IPS-15b (cell line): ENCODE measurements around the gene ROCK2.
"Not testable (repeated sequence)": the region's sequence is repeated elsewhere in the genome, so short reads cannot be mapped to it uniquely, and the experiment has no call there.

Experiments used
- H3K27me3 ChIP-seq: one replicate; pipeline ENCODE4 v1.6.1; 2013; ENCODE audit warnings: low read length; ENCODE audit not compliant: control insufficient read depth, insufficient read depth
- H3K36me3 ChIP-seq: one replicate; pipeline ENCODE4 v1.6.1; 2013; ENCODE audit warnings: low read length; ENCODE audit not compliant: control insufficient read depth, insufficient read depth
- H3K4me1 ChIP-seq: one replicate; pipeline ENCODE4 v1.6.1; 2013; ENCODE audit warnings: mild to moderate bottlenecking, low read length; ENCODE audit not compliant: control insufficient read depth, insufficient read depth
- H3K4me3 ChIP-seq: one replicate; pipeline ENCODE4 v1.5.1; 2013; ENCODE audit warnings: low read depth, low read length
- H3K9ac ChIP-seq: one replicate; pipeline ENCODE4 v1.6.1; 2013; ENCODE audit warnings: low read depth, mild to moderate bottlenecking, low read length
- H3K9me3 ChIP-seq: one replicate; pipeline ENCODE4 v1.6.1; 2013; ENCODE audit warnings: mild to moderate bottlenecking, low read length; ENCODE audit not compliant: control insufficient read depth, insufficient read depth

Gene ROCK2

GRCh38 chr2:11333427-11334183 is 10.8 kb downstream of the ROCK2 start:
- H3K4me1 ChIP-seq: no peaks in the 10 kb centered on the region
- no peaks in the 10 kb centered on the region for H3K36me3 ChIP-seq
- no peak overlapping the region for H3K4me3 ChIP-seq
- H3K27me3 ChIP-seq: no peaks in the 10 kb centered on the region
- no peaks in the 10 kb centered on the region for H3K9me3 ChIP-seq
- H3K9ac ChIP-seq: no peak overlapping the region

- Histone ChIP-seq H3K9ac (no peak overlapping the region), H3K4me1 (no peaks in the 10 kb centered on the region), H3K36me3 (no peaks in the 10 kb centered on the region), H3K4me3 (no peak overlapping the region), H3K9me3 (no peaks in the 10 kb centered on the region), H3K27me3 (no peaks in the 10 kb centered on the region)
These were observed 11.8 kb downstream of the ROCK2 start for GRCh38 chr2:11332596-11332995.

GRCh38 chr2:11330457-11331142 is 13.8 kb downstream of the ROCK2 start:
- no peaks in the 10 kb centered on the region for H3K27me3 ChIP-seq
- no peaks in the 10 kb centered on the region for H3K9me3 ChIP-seq
- H3K4me1 ChIP-seq: no peaks in the 10 kb centered on the region
- no peak overlapping the region for H3K9ac ChIP-seq
- H3K36me3 ChIP-seq: no peaks in the 10 kb centered on the region
- no peak overlapping the region for H3K4me3 ChIP-seq

- no peaks in the 10 kb centered on the region for H3K27me3 ChIP-seq
- no peaks in the 10 kb centered on the region for H3K4me1 ChIP-seq
- H3K4me3 ChIP-seq: no peak overlapping the region
- no peak overlapping the region for H3K9ac ChIP-seq
- H3K9me3 ChIP-seq: no peaks in the 10 kb centered on the region
- no peaks in the 10 kb centered on the region for H3K36me3 ChIP-seq
These were observed 14.7 kb downstream of the ROCK2 start for GRCh38 chr2:11329776-11330175.

- H3K4me3 ChIP-seq, H3K36me3 ChIP-seq, H3K4me1 ChIP-seq, H3K9me3 ChIP-seq, H3K9ac ChIP-seq, H3K27me3 ChIP-seq: not testable (repeated sequence)
These were observed 15.9 kb downstream of the ROCK2 start for GRCh38 chr2:11328522-11328921.

GRCh38 chr2:11327871-11328270 is 16.6 kb downstream of the ROCK2 start:
- Histone ChIP-seq H3K27me3 (no peaks in the 10 kb centered on the region), H3K9ac (no peak overlapping the region), H3K4me1 (no peaks in the 10 kb centered on the region), H3K36me3 (no peaks in the 10 kb centered on the region), H3K9me3 (no peaks in the 10 kb centered on the region), H3K4me3 (no peak overlapping the region)

GRCh38 chr2:11326677-11327211 is 17.7 kb downstream of the ROCK2 start:
- H3K9ac ChIP-seq: no peak overlapping the region
- no peak overlapping the region for H3K4me3 ChIP-seq
- no peaks in the 10 kb centered on the region for H3K9me3 ChIP-seq
- H3K4me1 ChIP-seq: no peaks in the 10 kb centered on the region
- no peaks in the 10 kb centered on the region for H3K36me3 ChIP-seq
- H3K27me3 ChIP-seq: no peaks in the 10 kb centered on the region

GRCh38 chr2:11325961-11326676 is 18.3 kb downstream of the ROCK2 start:
- Histone ChIP-seq H3K4me1 (no peaks in the 10 kb centered on the region), H3K9me3 (no peaks in the 10 kb centered on the region), H3K9ac (no peak overlapping the region), H3K27me3 (no peaks in the 10 kb centered on the region), H3K36me3 (no peaks in the 10 kb centered on the region), H3K4me3 (no peak overlapping the region)

GRCh38 chr2:11321847-11322246 is 22.6 kb downstream of the ROCK2 start:
- H3K4me1 ChIP-seq: no peaks in the 10 kb centered on the region
- H3K9me3 ChIP-seq: no peaks in the 10 kb centered on the region
- H3K9ac ChIP-seq: no peak overlapping the region
- no peaks in the 10 kb centered on the region for H3K27me3 ChIP-seq
- H3K36me3 ChIP-seq: no peaks in the 10 kb centered on the region
- no peak overlapping the region for H3K4me3 ChIP-seq

- Histone ChIP-seq H3K9me3 (no peaks in the 10 kb centered on the region), H3K9ac (no peak overlapping the region), H3K4me3 (no peak overlapping the region)
These were observed 23.5 kb downstream of the ROCK2 start for GRCh38 chr2:11320698-11321492.

GRCh38 chr2:11319939-11320338 is 24.5 kb downstream of the ROCK2 start:
- Histone ChIP-seq H3K4me1 (no peaks in the 10 kb centered on the region), H3K27me3 (no peaks in the 10 kb centered on the region), H3K4me3 (no peak overlapping the region), H3K9ac (no peak overlapping the region), H3K36me3 (no peaks in the 10 kb centered on the region), H3K9me3 (no peaks in the 10 kb centered on the region)

More at GRCh38 chr2:11320698-11321492, 23.5 kb downstream of the ROCK2 start:
- H3K4me1 ChIP-seq: no peaks in the 10 kb centered on the region
- H3K27me3 ChIP-seq: no peaks in the 10 kb centered on the region
- no peaks in the 10 kb centered on the region for H3K36me3 ChIP-seq
